A549 (cell line): ENCODE measurements around the gene MANSC4. TPM values are rescaled to one million over a fixed set of nuclear protein-coding genes. Genes with fewer than 3 reads are reported as not detected.

Source experiments
- ATAC-seq, 2 experiments: fragments of 200-7000 bp in 1 of 2; fragments of >200 bp in 1 of 2; cut with Nextera tagmentation in 1 of 2; cut with Tn5 transposase in 1 of 2; 3 replicates each; pipeline versions ENCODE4 v1.8.0 to v1.9.1; 2018 to 2020; ENCODE audit warnings: mild to moderate bottlenecking in 1 of 2, moderate library complexity in 1 of 2
- CTCF ChIA-PET: fragments of 300-600 bp; sonication (Branson Sonifier 250); formaldehyde crosslinking; extraction: SDS; loops from one replicate; lab custom pipeline; 2021; ENCODE audit warnings: antibody characterized with exemption, inconsistent platforms; lab: Yijun Ruan, JAX
- POLR2A ChIA-PET: fragments of 350-600 bp; formaldehyde crosslinking; extraction: SDS; loops from one replicate; lab custom pipeline; 2021; ENCODE audit warnings: antibody characterized with exemption, inconsistent platforms; lab: Yijun Ruan, JAX
- DNase-seq, 2 experiments: peaks; one replicate each; pipeline versions ENCODE4 v3.0.0 to v3.0.0-alpha.2; 2011 to 2016; ENCODE audit warnings: low read depth in 1 of 2, low spot score in 1 of 2
- FAIRE-seq: peaks from 2 replicates; lab custom pipeline; 2011; peaks lifted over from hg19 to GRCh38; lab: Jason Lieb, UNC
- H3K27ac ChIP-seq, 2 experiments: fragments of >200 bp; sonication (Bioruptor Twin); formaldehyde crosslinking; 3 replicates each; pipeline ENCODE4 v1.5.1; 2016 to 2017
- H3K4me1 ChIP-seq: fragments of >200 bp; sonication (Bioruptor Twin); formaldehyde crosslinking; 3 replicates; pipeline ENCODE4 v1.6.1; 2016
- H3K4me2 ChIP-seq: fragments of >200 bp; sonication (Bioruptor Twin); formaldehyde crosslinking; 3 replicates; pipeline ENCODE4 v1.6.1; 2016
- H3K4me3 ChIP-seq: fragments of >200 bp; sonication (Bioruptor Twin); formaldehyde crosslinking; 3 replicates; pipeline ENCODE4 v1.5.1; 2016
- H3K9me3 ChIP-seq: fragments of >200 bp; sonication (Bioruptor Twin); formaldehyde crosslinking; 3 replicates; pipeline ENCODE4 v1.6.1; 2016
- BHLHE40 ChIP-seq: IDR thresholded peaks from 2 replicates; pipeline ENCODE4 v1.6.1; 2012; ENCODE audit warnings: low read depth, low read length, inconsistent platforms
- CEBPB ChIP-seq, 2 experiments: fragments of >200 bp in 1 of 2; sonication (Bioruptor Twin) in 1 of 2; formaldehyde crosslinking in 1 of 2; IDR thresholded peaks; 2 replicates each; pipeline ENCODE4 v1.6.1; 2012 to 2016
- EP300 ChIP-seq, 2 experiments: fragments of >200 bp; sonication (Bioruptor Twin); formaldehyde crosslinking; IDR thresholded peaks; 2 replicates in 1 of 2; 3 replicates in 1 of 2; pipeline ENCODE4 v1.6.1; 2016 to 2017
- FOSB ChIP-seq: fragments of 250-450 bp; sonication (Bioruptor Pico); IDR thresholded peaks from 2 replicates; pipeline ENCODE4 v1.5.0; 2020; ENCODE audit warnings: mild to moderate bottlenecking, moderate library complexity
- FOXS1 ChIP-seq: fragments of 250-450 bp; sonication (Bioruptor Pico); IDR thresholded peaks from 2 replicates; pipeline ENCODE4 v1.5.0; 2020; ENCODE audit warnings: mild to moderate bottlenecking, moderate library complexity
- GATA3 ChIP-seq: IDR thresholded peaks from 2 replicates; pipeline ENCODE4 v1.6.1; 2012; ENCODE audit warnings: borderline replicate concordance
- HEYL ChIP-seq: fragments of 250-450 bp; sonication (Bioruptor Pico); IDR thresholded peaks from 2 replicates; pipeline ENCODE4 v1.8.0; 2021; ENCODE audit warnings: mild to moderate bottlenecking, moderate library complexity
- NFE2L2 ChIP-seq: fragments of 150-350 bp; conservative IDR thresholded peaks from 2 replicates; pipeline ENCODE4 v1.6.1; 2014; ENCODE audit warnings: low read length
- NPAS2 ChIP-seq: fragments of 250-450 bp; sonication (Bioruptor Pico); IDR thresholded peaks from 2 replicates; pipeline ENCODE4 v1.8.0; 2022; ENCODE audit warnings: mild to moderate bottlenecking, moderate library complexity, borderline replicate concordance
- RAD21 ChIP-seq, 2 experiments: fragments of >200 bp in 1 of 2; sonication (Bioruptor Twin) in 1 of 2; formaldehyde crosslinking in 1 of 2; IDR thresholded peaks in 1 of 2; conservative IDR thresholded peaks in 1 of 2; 2 replicates in 1 of 2; 3 replicates in 1 of 2; pipeline ENCODE4 v1.6.1; 2012 to 2018; ENCODE audit warnings: inconsistent platforms in 1 of 2
- RNF2 ChIP-seq: fragments of 200-600 bp; sonication (generic); IDR thresholded peaks from 2 replicates; pipeline ENCODE4 v1.6.1; 2016; ENCODE audit warnings: low read depth, mild to moderate bottlenecking, antibody characterized with exemption, moderate library complexity, borderline replicate concordance
- SMC3 ChIP-seq: fragments of >200 bp; sonication (Bioruptor Twin); formaldehyde crosslinking; IDR thresholded peaks from 3 replicates; pipeline ENCODE4 v1.6.1; 2018; ENCODE audit warnings: inconsistent platforms
- SREBF2 ChIP-seq: fragments of 450-650 bp; IDR thresholded peaks from 2 replicates; pipeline ENCODE4 v1.6.1; 2014; ENCODE audit warnings: mild to moderate bottlenecking, moderate library complexity
- TFCP2L1 ChIP-seq: fragments of 250-450 bp; sonication (Bioruptor Pico); IDR thresholded peaks from 2 replicates; pipeline ENCODE4 v1.5.0; 2021; ENCODE audit warnings: mild to moderate bottlenecking
- WGBS: methylation state at CpG from one replicate; pipeline ENCODE4 v1.1.6; 2017; ENCODE audit errors: missing lambda C conversion rate; 5-methylcytosine and 5-hydroxymethylcytosine counted together
- polyA plus RNA-seq, 4 experiments: library from polyadenylated mRNA; depleted of rRNA in 3 of 4; stranded (reverse); fragments of >200 nt; fragmentation: RNase III in 1 of 4; extraction: RNeasy Plus Mini Kit Qiagen cat#74134 plus additional on column Dnase treatment in 1 of 4; gene quantifications; 2 replicates in 3 of 4; 3 replicates in 1 of 4; pipeline ENCODE4 v1.2.3, GENCODE V29; 2011 to 2017
- TF ChIP-seq, protein P1 (sequence below): fragments of >200 bp; sonication (Bioruptor Twin); formaldehyde crosslinking; IDR thresholded peaks from 2 replicates; pipeline ENCODE4 v1.6.1; 2016
- TF ChIP-seq, protein P2 (sequence below): fragments of 200-600 bp; sonication (generic); IDR thresholded peaks from 2 replicates; pipeline ENCODE4 v1.6.1; 2016; ENCODE audit warnings: antibody characterized with exemption, mild to moderate bottlenecking, moderate library complexity
- TF ChIP-seq, protein P3 (sequence below): fragments of 250-450 bp; sonication (Bioruptor Pico); IDR thresholded peaks from 2 replicates; pipeline ENCODE4 v1.5.0; 2020; ENCODE audit warnings: low read depth, mild to moderate bottlenecking, moderate library complexity

The MANSC4 gene
- polyA plus RNA-seq, 2 of the 4 experiments (the other 2 are of a cell fraction): 0.09 to 0.12 TPM

DNA sequence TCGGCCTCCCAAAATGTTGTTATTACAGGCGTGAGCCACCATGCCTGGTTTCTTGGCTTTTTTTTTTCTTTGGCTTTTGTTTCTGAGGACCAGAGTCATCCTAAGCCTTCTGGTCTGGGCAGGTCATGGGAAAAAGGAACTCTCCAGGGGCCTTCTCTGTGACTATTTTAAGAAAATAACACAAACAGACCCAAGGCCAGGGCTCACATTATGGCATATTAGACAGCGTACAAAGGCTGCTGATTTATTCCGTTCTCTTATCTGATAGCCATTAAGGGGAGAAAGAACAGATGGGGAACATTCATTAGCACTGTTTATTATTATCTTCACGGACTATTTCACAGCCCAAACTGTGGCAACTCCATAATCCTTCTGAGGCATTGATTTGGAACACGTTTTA is 28.8 kb upstream of the MANSC4 start:
- no peak for ATAC-seq

DNA sequence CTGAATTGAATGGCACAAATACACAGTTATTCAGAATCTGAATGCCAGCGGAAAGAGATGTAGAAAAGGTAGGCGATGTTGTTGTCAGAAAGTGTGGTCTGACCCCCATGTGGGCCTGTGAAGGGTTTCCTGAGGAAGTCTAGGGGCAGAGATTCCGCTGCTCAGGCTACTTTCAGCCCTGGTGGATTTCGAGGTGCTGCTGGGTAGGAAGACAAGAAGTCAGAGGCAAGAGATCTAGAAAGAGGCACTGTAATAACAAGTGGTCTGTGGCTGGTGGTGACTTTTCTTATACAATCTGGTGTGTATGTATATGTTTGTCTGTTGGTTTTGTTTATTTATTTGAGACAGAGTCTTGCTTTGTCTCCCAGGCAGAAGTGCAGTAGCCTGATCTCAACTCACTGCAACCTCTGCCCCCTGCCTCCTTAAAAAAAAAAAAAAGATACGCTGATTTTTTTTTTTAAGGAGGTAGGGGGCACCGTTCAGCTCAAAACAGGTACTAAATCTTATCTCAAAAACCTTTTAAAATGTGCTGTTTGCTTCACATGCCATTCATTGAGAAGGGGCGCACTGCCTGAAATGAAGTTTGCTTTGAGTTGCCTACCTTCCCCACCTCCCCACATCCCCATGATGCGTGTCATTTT is 27.1 kb upstream of the MANSC4 start:
- 63% methylated on average over 8 of the region's 8 CpGs for WGBS
- Histone ChIP-seq H3K4me2 (no peak overlapping the region), H3K27ac (no peak overlapping the region), H3K9me3 (no peaks in the 10 kb centered on the region), H3K4me3 (no peak overlapping the region)
- POLR2A ChIA-PET: no interaction called here
- no peak for DNase-seq
- CTCF ChIA-PET: interaction anchor here (0.6 to 1.3 kb wide), 2 partner anchors 9 to 14 kb away, joined by 3 read pairs; no protein-coding TSS in a partner anchor
- no peak for ATAC-seq
- no peak for TF ChIP-seq SMC3
- no peak for TF ChIP-seq FOXS1 (CRISPR knock-in tag)
- TF ChIP-seq RNF2: no peak
- no peak for TF ChIP-seq NFE2L2
- no peak for TF ChIP-seq RAD21 (conservative IDR thresholded peaks at IDR 0.05 in 1 of 2, IDR thresholded peaks at IDR 0.05 in 1 of 2)
- TF ChIP-seq NPAS2: no peak
- TF ChIP-seq, all 56 proteins: peak for 0
- no peaks in the 10 kb centered on the region for H3K4me1 ChIP-seq
- FAIRE-seq: no peak

More for the DNA sequence above, 28.8 kb upstream of the MANSC4 start:
- Histone ChIP-seq H3K27ac (no peak overlapping the region), H3K4me3 (no peak overlapping the region), H3K4me1 (no peaks in the 10 kb centered on the region), H3K9me3 (no peaks in the 10 kb centered on the region), H3K4me2 (no peak overlapping the region)
- TF ChIP-seq, protein P1, sequence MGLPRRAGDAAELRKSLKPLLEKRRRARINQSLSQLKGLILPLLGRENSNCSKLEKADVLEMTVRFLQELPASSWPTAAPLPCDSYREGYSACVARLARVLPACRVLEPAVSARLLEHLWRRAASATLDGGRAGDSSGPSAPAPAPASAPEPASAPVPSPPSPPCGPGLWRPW: no peak
- TF ChIP-seq, protein P2, sequence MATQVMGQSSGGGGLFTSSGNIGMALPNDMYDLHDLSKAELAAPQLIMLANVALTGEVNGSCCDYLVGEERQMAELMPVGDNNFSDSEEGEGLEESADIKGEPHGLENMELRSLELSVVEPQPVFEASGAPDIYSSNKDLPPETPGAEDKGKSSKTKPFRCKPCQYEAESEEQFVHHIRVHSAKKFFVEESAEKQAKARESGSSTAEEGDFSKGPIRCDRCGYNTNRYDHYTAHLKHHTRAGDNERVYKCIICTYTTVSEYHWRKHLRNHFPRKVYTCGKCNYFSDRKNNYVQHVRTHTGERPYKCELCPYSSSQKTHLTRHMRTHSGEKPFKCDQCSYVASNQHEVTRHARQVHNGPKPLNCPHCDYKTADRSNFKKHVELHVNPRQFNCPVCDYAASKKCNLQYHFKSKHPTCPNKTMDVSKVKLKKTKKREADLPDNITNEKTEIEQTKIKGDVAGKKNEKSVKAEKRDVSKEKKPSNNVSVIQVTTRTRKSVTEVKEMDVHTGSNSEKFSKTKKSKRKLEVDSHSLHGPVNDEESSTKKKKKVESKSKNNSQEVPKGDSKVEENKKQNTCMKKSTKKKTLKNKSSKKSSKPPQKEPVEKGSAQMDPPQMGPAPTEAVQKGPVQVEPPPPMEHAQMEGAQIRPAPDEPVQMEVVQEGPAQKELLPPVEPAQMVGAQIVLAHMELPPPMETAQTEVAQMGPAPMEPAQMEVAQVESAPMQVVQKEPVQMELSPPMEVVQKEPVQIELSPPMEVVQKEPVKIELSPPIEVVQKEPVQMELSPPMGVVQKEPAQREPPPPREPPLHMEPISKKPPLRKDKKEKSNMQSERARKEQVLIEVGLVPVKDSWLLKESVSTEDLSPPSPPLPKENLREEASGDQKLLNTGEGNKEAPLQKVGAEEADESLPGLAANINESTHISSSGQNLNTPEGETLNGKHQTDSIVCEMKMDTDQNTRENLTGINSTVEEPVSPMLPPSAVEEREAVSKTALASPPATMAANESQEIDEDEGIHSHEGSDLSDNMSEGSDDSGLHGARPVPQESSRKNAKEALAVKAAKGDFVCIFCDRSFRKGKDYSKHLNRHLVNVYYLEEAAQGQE: no peak
- TF ChIP-seq TFCP2L1: no peak
- TF ChIP-seq, protein P3, sequence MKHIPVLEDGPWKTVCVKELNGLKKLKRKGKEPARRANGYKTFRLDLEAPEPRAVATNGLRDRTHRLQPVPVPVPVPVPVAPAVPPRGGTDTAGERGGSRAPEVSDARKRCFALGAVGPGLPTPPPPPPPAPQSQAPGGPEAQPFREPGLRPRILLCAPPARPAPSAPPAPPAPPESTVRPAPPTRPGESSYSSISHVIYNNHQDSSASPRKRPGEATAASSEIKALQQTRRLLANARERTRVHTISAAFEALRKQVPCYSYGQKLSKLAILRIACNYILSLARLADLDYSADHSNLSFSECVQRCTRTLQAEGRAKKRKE (CRISPR knock-in tag): no peak
- FAIRE-seq (no peak), DNase-seq (no peak)
- ChIA-PET POLR2A (no interaction called here), CTCF (interaction anchor here (1.0 to 5.1 kb wide), 2 partner anchors 13 to 132 kb away, joined by 3 to 26 read pairs; no protein-coding TSS in a partner anchor)
- WGBS: 59% methylated on average over 6 of the region's 6 CpGs

DNA sequence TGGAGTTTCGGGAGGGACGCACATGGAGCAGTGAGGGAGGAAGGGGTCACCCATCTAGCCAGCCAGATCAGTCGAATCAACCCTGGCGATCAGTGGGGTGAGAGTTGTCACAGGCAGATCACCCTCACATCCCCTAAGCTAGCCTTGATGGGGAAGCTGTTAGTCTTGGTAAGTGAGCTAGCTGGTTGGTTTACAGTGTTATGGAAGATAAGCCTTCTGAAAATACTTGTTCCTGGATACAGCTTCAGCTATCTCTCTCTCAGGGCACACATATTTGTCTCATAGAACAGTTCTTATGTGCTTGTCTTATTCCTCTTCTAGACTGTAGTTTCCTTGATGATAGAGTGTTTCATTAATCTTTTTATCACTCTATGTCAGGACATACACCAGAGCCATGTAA is 26.2 kb upstream of the MANSC4 start:
- ChIA-PET POLR2A (interaction anchor here (0.9 kb wide), 1 partner anchor 26 kb away, joined by 6 read pairs; the partner anchor contains the start of genes KLHL42 and MANSC4), CTCF (interaction anchor here (1.3 to 1.7 kb wide), 3 partner anchors 9 to 73 kb away, joined by 4 to 6 read pairs (median 5); no protein-coding TSS in a partner anchor)
- Histone ChIP-seq H3K9me3 (no peaks in the 10 kb centered on the region), H3K4me2 (no peak overlapping the region), H3K4me3 (no peak overlapping the region), H3K27ac (no peak overlapping the region)
- DNase-seq (no peak), FAIRE-seq (no peak)
- TF ChIP-seq SMC3 (no peak), GATA3 (no peak), EP300 (IDR thresholded peaks at IDR 0.05) (no peak), FOSB (no peak), HEYL (CRISPR knock-in tag) (no peak), SREBF2 (no peak), FOXS1 (CRISPR knock-in tag) (no peak), CEBPB (IDR thresholded peaks at IDR 0.05) (no peak), BHLHE40 (no peak)
- TF ChIP-seq, all 56 proteins: peak for 0
- H3K4me1 ChIP-seq: no peaks in the 10 kb centered on the region
- WGBS: 63% methylated on average over 4 of the region's 4 CpGs
- ATAC-seq: no peak; a peak in 1 of 6 replicates
